Activated CD4-positive, alpha-beta T cell treated with anti-CD3 and anti-CD28 coated beads, Interleukin-2, amount 50 U/mL, for 1 hour (primary cell): ENCODE measurements around the gene ZNF550.

ENCODE experiments used
- DNase-seq: peaks from one replicate; pipeline ENCODE4 v3.0.0-alpha.2; 2020

ZNF550 gene

GRCh38 chr19:57559404-57560025 lies at the start of gene ZNF550:
ZNF550 (minus strand) TSS chr19:57559863; CDS start chr19:57559682, 181 bp downstream.
- peak; percentile 86 for DNase-seq

GRCh38 chr19:57606931-57607330 lies 47.3 kb upstream of the ZNF550 start:
- DNase-seq: no peak

GRCh38 chr19:57599761-57600383 lies 40.2 kb upstream of the ZNF550 start, which contains the start of gene ZNF530:
ZNF530 (plus strand) TSS chr19:57599885; CDS start chr19:57604346, 4,461 bp downstream.
- DNase-seq: peak; percentile 82

DNA sequence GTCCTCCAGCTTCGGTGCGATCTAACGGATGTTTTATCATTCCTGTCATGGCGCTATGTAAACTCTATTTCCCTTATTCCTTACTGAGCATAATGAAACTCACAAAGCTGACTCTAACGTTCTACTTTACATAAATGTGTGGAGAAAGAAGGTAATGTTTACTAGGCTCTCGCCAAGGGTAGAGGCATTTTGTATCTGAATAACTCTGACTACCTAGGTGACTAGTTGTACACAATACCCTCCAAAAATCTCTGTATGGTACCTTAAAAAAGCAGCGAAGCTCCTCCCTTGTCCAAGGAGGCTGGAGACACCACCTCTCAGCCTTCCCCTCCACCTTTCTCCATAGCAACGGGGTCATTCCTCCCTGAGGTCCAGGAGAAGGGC lies 39.7 kb upstream of the ZNF550 start:
- no peak for DNase-seq

DNA sequence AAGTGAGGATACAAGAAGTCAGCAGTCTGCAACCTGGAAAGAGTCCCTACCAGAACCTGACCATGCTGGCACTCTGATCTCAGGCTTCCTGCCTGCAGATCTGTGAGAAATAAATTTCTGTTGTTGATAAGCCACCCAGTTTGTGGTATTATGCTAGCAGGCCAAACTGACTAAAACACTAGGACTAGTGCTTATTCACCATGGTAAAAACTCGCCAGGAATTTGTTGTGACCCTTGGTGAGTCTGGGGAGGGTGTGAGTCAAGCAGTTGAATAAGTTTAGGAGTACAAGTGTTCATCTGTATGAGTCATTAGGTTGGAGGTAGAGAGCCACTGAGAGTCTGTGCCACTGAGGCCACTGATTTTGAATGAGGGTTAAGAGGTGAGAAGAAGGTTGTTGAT lies 27.9 kb upstream of the ZNF550 start:
- DNase-seq: no peak

DNA sequence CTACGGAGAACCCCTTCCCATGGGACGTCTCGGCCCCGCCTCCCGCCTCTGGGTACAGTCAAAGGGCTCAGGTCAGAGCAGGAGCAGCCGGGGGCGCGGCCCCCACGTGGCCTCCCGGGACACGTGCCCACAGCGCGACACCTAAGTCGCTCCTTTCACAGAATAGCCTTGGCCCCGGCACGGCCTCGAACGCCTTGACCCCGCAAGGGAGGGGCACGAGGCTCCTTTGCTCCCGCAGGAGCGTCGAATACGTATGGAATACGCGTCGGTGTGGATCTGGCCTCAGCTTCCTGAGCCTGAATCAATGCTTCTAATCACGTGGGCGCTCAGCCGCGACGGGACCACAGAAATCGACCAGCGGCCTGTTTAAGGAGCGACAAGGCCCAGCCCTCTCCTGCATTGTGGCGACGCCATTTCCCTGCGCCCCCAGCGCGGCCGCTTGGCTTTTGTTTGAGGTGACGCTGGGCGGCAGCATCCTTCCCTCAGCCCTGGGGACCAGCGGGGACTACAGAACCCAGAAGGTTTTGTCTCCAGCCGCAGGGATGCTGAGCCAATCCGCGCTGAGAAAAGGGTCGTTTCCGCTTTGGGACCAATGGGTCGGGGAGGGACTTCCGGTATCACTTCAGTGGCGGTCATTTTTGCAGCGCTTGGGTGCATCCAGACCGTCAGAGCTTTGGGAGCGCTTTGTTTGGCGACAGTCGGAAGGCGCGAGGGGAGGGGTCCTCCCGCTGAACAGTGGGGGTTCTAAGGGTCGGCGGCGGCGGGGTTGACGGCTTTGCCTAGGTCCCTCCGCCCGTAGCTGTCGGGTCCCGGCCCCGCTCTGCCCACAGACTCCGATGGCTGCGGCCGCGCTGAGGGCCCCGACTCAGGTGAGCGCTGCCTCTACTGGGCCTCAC lies 24.1 kb upstream of the ZNF550 start, which contains the start of gene ZIK1:
ZIK1 (plus strand) TSS at position 625 of the 896 bp plus-strand sequence; CDS start at position 837, 212 bp downstream.
- peak; percentile 85 for DNase-seq

DNA sequence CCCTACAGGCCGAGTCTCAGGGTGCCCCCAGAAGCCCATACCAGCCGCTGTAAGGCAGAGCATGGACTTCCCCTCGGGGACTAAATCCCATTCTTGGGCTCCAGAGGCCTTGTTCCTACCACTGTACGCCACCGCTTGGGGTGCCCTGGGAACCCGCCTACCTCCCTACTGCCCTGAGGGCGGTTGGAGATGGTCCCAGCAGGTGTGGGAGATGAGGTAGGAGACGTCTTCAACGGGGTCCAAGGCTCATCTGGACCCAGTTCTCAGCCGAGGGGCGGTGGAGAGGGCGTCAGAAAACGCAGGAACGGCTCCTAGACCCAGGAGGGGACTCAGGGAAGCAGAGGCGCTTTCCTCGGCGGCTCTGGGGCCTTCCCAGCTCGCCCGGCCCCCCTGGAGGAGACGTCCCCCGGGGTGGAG lies 23.4 kb upstream of the ZNF550 start:
- DNase-seq: no peak

DNA sequence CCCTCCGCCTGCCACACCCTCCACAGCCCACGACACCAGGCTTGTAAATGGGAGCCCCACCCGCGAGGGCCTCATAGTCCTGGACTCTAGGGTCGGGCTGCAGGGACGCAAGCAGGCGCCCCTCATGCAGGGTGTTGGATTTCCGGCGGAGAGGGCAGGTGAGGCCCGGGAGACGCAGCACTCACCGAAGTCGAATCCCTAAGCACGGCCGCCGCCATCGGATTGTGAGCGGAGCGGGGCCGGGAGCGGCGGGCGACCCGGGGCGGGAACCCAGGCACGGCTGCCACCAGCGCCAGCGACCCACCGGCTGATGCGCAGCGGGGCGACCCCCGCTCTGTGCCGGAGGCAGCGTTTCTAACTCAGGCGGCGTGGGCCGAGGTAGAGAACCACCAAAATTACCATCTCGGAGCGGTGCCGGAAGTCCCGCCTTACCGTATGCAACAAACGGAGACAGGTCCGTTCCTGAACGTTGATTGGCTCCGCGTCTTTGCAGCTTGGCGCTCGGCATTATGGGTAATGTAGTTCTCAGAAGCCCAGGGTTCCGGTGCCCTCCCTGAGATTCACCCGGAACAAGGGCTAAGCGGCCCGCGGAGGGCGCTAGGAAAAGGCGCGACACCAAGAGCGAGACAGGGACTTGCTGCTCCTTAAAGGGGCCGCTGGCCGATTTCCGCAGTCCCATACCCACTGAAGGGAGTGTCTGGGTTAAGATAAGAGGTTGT lies 19.0 kb upstream of the ZNF550 start, which contains the start of gene ZNF416:
ZNF416 (minus strand) TSS at position 425 of the 719 bp plus-strand sequence; CDS start at position 218, 207 bp downstream.
- peak; percentile 93 for DNase-seq

- no peak for DNase-seq
These were observed 17.0 kb upstream of the ZNF550 start for GRCh38 chr19:57576661-57577060.

- no peak for DNase-seq
These were observed 12.8 kb upstream of the ZNF550 start for GRCh38 chr19:57572415-57572947.

GRCh38 chr19:57570707-57571106 lies 11.0 kb upstream of the ZNF550 start:
- no peak for DNase-seq

DNA sequence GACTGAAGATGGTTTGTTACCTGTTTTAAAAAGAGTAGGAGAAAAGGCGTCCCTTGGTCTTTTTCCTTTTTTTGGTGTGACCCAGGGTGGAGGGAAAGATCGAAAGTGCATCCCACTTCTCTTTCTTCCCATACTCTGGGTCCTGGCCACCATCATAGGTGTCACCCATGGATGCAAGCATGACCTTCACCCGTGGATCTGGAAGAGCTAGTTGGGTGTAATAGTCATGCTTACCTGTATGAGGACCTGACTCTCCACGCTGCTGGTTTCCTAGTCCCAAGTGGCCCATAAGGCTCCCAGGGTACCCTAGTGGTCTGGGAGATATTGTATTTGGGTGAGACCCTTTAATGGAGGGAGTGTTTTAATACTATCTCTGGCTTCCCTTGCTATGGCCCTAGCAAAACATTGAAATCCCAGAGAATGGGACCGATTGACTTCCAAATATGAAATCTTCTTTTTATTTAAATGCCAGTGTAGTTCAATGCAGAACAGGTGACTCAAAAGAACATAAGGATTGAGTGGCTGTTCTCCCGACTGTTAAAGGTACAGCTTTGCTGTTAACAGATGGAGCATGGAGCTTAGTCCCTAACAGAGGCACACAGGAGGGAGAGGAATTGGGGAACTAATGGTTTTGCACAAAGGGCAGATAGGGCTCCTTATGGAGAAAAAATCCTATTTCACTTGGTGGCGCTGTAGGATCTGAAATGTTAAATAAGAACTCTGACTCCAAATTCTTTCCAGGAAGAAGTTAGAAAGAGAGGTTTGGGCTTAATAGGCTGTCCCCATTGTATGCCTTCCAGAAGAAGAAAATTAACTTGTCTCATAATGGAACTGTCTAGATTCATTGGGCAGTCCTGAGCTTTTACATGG lies 7.0 kb upstream of the ZNF550 start:
- no peak for DNase-seq

- no peak for DNase-seq
These were observed 3.9 kb upstream of the ZNF550 start for GRCh38 chr19:57563547-57563946.

DNA sequence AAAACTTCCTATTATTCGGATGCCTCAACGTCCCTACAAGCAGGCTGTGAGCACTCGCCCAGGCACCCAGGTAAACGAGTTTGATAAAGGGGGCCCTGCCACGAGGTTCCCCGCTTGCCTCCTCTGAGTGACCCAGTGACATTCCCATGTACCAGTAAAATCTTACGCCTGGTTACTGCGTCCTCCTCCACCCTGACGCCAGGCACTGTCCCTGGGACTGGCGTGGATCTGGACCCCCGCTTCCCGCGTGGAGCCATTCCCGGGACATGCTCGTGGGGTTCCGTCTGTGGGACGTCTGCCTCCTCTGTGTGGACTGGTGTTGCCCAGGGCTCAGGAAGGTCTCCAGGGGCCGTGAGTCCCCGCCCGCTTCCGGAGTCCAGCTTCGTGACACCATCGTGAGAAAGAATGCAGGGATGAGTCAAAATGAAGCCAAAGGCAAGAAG lies 407 bp upstream of the ZNF550 start:
- no peak for DNase-seq

GRCh38 chr19:57559008-57559403 lies 657 bp downstream of the ZNF550 start:
- no peak for DNase-seq

GRCh38 chr19:57558525-57558924 lies 1.1 kb downstream of the ZNF550 start:
- DNase-seq: no peak

DNA sequence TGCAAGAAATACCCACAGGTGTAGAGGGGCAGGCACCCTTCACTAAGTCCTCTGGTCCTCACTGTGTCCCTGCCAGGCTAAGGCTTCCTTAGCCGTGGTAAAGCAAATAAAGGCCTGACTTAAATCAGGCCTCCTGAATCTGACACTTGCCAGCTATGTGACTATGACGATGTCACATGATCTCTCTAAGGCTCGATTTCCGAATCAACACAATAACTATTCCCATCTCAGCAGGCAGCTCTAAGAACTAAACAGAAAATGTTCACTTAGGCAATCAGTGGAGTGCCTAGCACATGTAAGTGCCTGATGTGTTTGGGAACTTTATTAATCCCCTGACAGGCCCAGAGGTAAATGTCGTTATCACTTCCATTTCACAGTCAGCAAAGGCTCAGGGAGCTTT lies 2.0 kb downstream of the ZNF550 start:
- DNase-seq: no peak

- DNase-seq: no peak
These were observed 7.2 kb downstream of the ZNF550 start for GRCh38 chr19:57552432-57552831.

- DNase-seq: no peak
These were observed 13.2 kb downstream of the ZNF550 start for GRCh38 chr19:57546513-57546912.

DNA sequence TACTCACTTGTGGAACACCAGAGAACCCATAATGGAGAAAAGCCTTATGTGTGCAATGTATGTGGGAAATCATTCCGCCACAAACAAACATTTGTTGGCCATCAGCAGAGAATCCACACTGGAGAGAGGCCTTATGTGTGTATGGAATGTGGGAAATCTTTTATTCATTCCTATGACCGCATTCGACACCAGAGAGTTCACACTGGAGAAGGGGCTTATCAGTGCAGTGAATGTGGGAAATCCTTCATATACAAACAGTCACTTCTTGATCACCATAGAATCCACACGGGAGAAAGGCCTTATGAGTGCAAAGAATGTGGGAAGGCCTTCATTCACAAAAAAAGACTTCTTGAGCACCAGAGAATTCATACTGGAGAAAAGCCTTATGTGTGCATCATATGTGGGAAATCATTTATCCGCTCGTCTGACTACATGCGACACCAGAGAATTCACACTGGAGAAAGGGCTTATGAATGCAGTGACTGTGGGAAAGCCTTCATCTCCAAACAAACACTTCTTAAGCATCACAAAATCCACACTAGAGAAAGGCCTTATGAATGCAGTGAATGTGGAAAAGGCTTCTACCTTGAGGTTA lies 21.6 kb downstream of the ZNF550 start:
- no peak for DNase-seq
